ENCODE results near the gene ACACA. TPM values are rescaled to one million over a fixed set of nuclear protein-coding genes. Genes with fewer than 3 reads are reported as not detected.
A peak's percentile ranks its signal among the peaks of the same experiment; 100 is the strongest.

The ACACA gene
- total and polyA plus RNA-seq, 12 donors = 18.2 to 112 (median 70.4) TPM

DNA sequence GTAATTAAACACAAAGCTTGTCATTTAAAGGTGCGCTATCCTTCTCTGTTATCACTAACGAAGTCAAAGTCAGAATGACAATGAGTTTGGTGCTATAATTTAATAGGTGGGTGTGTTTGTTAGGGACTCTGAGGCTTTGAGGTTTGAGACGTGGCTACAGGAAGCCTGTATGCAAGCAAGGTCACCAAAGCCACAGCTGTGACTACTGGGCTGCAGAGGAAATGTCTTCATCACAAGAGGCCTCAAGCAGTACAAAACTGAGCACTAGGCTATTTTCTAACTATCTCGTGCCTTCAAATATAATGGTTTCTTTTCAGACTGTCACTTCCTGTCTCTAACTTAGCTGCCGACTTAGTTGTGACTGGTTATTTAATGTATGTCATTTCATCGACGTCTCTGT, 316.7 kb downstream of the ACACA start:
- peaks cover 0 to 24% of the 10 kb centered on the region in 2 donors for H3K36me3 ChIP-seq (replicated peaks in 1 of 2)
- no peaks in the 10 kb centered on the region for H3K27me3 ChIP-seq
- no peak for DNase-seq
- intact Hi-C loops (cut with DNase I) = no loop called here
- no peaks in the 10 kb centered on the region for H3K9me3 ChIP-seq (replicated peaks in 1 of 3)
- peak overlapping the region in 1 of 5 donors; percentile 45 for H3K27ac ChIP-seq
- TF ChIP-seq, protein P1, sequence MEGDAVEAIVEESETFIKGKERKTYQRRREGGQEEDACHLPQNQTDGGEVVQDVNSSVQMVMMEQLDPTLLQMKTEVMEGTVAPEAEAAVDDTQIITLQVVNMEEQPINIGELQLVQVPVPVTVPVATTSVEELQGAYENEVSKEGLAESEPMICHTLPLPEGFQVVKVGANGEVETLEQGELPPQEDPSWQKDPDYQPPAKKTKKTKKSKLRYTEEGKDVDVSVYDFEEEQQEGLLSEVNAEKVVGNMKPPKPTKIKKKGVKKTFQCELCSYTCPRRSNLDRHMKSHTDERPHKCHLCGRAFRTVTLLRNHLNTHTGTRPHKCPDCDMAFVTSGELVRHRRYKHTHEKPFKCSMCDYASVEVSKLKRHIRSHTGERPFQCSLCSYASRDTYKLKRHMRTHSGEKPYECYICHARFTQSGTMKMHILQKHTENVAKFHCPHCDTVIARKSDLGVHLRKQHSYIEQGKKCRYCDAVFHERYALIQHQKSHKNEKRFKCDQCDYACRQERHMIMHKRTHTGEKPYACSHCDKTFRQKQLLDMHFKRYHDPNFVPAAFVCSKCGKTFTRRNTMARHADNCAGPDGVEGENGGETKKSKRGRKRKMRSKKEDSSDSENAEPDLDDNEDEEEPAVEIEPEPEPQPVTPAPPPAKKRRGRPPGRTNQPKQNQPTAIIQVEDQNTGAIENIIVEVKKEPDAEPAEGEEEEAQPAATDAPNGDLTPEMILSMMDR (IDR thresholded peaks at IDR 0.05) = no peak
- no peak for TF ChIP-seq POLR2A (IDR thresholded peaks at IDR 0.05)
- peaks cover 3 to 5% of the 10 kb centered on the region in 2 donors for H3K4me1 ChIP-seq (replicated peaks in 1 of 2)
- no peak overlapping the region for H3K4me3 ChIP-seq
- 47 to 56% (median 51%) methylated on average over 7 of the region's 7 CpGs for WGBS, 4 donors

DNA sequence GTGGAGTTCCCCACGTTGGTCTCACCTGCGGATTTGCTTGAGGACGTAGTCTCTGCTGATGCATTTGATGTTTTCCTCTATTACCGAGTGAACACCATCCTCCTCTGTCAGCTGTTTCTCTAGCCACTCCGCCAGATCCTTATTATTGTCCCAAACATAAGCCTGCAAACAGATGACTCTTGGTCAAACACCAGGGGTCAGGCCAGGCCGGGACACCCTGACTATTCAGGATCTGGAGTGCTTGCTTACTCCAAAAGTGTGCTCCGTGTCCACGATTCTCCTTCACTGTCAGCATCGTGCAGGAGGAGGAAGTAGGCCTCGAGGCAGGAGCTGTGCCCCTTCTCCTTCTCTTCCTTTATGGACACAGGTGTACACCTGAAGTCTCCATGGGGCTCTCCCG, 317.7 kb downstream of the ACACA start:
- intact Hi-C loops (cut with DNase I) = no loop called here
- H3K27ac ChIP-seq = no peak overlapping the region
- H3K4me3 ChIP-seq = no peak overlapping the region
- TF ChIP-seq, protein P1 (IDR thresholded peaks at IDR 0.05) = no peak
- no peak for TF ChIP-seq POLR2A (IDR thresholded peaks at IDR 0.05)
- no peaks in the 10 kb centered on the region for H3K9me3 ChIP-seq (replicated peaks in 1 of 3)
- H3K36me3 ChIP-seq (replicated peaks in 1 of 2) = peaks cover 0 to 24% of the 10 kb centered on the region in 2 donors
- no peak for DNase-seq
- WGBS, 4 donors = 69 to 85% (median 83%) methylated on average over 10 to 11 of the region's 11 CpGs
- H3K4me1 ChIP-seq (replicated peaks in 1 of 2) = no peaks in the 10 kb centered on the region
- H3K27me3 ChIP-seq = no peaks in the 10 kb centered on the region

DNA sequence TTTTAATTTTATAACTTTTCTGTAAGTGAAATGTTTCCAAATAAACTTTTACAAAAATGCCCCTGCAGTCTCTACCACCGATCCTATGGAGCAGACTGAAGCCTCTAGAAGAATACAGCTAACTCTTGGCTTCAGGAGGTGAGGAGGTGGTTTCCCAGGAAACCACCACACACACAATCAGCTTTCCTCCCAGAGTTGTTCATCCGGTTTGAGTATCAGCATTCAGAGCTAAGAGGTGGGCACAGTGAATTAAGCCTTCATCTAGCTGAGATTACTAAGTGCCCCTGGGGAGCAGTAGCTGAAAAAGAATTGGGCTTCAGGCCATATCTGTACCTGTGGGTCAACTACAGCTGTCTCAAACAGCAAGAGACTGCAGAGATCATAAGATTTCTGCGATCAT, 318.2 kb downstream of the ACACA start:
- 68 to 82% (median 75%) methylated on average over 3 of the region's 3 CpGs for WGBS, 4 donors
- H3K36me3 ChIP-seq (replicated peaks in 1 of 2) = peaks cover 0 to 24% of the 10 kb centered on the region in 2 donors

DNA sequence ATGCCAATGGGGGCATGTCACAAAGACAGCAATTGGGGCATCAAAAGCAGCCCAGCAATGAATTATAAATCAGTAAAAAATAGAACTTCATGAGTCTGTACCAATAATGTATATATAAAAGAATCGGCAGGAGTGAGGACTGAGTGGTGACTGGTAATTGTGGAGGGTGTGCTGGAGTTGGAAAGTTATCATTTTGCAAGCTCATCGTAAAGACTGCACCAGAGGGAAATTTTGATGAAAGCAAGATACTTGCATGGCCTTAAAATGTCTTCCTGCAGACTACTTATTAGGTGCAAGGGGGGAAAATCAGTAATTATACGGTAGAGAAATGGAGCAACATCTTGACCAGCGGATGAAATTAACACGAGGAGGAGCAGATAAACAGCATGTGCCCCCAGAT, 319.0 kb downstream of the ACACA start:
- no peak overlapping the region for H3K27ac ChIP-seq
- no peak overlapping the region for H3K4me3 ChIP-seq
- H3K27me3 ChIP-seq = no peaks in the 10 kb centered on the region
- no peak for DNase-seq
- intact Hi-C loops (cut with DNase I) = no loop called here
- 91 to 96% (median 93%) methylated on average over 5 of the region's 5 CpGs for WGBS, 4 donors
- TF ChIP-seq, protein P1 (IDR thresholded peaks at IDR 0.05) = no peak
- TF ChIP-seq POLR2A (IDR thresholded peaks at IDR 0.05) = no peak
- H3K36me3 ChIP-seq (replicated peaks in 1 of 2) = peaks cover 0 to 24% of the 10 kb centered on the region in 2 donors
- H3K9me3 ChIP-seq (replicated peaks in 1 of 3) = no peaks in the 10 kb centered on the region
- H3K4me1 ChIP-seq (replicated peaks in 1 of 2) = no peaks in the 10 kb centered on the region

More for the DNA sequence above, 318.2 kb downstream of the ACACA start:
- Histone ChIP-seq H3K9me3 (replicated peaks in 1 of 3) (no peaks in the 10 kb centered on the region), H3K4me3 (no peak overlapping the region), H3K4me1 (replicated peaks in 1 of 2) (no peaks in the 10 kb centered on the region), H3K27me3 (no peaks in the 10 kb centered on the region), H3K27ac (no peak overlapping the region)
- no peak for TF ChIP-seq POLR2A (IDR thresholded peaks at IDR 0.05)
- TF ChIP-seq, protein P1 (IDR thresholded peaks at IDR 0.05) = no peak
- DNase-seq = no peak
- intact Hi-C loops (cut with DNase I) = no loop called here

Measured in adrenal gland (tissue), 12 donors.